GM19351 (cell line): ENCODE measurements around the gene SPANXN4.
A peak's percentile ranks its signal among the peaks of the same experiment; 100 is the strongest.

Source experiments
- ATAC-seq: cut with Tn5 transposase; IDR thresholded peaks from one replicate; pipeline ENCODE4 v1.9.1; 2021; ENCODE audit warnings: mild to moderate bottlenecking, moderate library complexity; ENCODE audit not compliant: unreplicated experiment

Gene SPANXN4, protein sequence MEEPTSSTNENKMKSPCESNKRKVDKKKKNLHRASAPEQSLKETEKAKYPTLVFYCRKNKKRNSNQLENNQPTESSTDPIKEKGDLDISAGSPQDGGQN

DNA sequence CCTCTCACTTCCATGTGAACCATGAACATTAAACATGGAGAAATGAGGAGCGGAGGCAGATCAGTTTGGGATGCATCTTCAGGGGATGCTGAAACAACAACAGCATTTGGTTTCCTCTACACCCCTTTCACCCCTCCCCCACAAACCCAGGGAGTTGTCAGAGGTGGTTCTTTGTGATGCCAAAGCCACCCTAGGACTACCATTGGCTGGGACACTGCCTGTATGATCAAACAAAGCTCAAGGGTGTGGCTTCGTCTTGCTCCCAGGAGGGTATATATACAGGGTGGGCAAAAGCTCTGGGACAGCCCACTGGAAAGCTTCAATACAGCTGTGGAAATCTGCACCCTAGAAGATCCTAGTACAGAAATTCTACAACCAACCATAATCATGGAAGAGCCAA lies at the start of gene SPANXN4:
Gene SPANXN4 (plus strand): TSS at position 301 of the 400 bp plus-strand sequence. CDS start 87 bp downstream, at position 388.
- ATAC-seq, result no peak

DNA sequence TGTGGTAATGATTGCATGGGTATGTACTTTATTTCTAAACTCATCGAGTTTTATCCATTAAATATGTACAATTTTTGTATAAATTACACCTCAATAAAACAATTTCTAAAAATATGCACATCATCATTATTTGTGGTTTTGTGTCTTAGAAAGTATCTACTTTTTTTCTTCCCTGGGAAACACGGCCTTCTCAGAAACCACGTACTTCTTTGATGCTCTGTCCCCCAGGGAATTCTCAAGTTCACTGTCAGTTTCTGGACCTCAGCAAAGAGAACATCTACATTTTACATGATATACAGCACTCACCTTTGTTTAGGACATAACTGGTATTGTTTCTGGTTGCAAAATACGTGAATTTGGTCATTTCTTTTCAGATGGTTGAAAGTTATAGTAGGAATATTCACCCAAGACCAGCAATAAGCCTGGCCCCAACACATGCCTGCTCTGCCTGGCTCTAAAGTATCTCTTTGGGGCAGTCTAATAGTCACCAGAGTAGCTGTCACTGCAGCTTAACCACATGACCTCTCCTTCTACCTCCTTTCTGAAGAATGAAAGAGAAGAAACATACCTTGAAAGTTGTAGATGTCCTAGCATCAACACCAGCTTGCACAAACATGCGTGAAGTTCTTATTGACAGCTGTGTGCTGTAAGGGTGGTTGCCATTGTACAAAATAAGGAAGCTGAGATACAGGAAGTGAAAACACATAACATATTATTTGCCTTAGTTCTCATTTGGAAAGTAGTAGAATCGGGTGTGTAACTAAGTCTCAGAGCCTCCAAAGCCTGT lies 48.4 kb upstream of the SPANXN4 start:
- peak; percentile 82 for ATAC-seq

DNA sequence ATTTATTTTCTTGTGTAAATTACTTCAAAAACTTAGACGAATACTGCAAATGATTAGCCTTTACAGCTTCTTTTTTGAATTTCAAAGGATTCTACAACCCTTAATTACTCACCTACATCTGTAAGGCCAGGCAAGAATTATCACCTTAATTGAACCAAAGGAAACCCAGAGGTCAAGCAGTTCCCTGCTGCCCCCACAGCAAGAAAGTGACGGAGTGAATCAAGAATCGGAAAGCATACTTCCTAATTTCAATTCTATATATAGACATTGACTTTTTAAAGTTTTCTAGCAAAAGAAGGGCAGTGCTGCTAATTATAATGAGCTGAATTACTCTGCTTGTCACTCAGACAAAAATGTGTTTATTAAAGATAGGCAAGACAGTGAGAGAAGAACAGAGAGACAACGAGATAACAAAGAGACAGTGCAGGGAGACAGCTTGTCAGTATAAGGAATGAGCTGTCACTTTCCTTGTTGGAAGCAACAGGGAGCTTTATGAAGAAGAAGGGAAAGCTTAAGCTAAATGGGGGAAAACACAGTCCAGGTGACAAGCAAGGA lies 47.5 kb upstream of the SPANXN4 start:
- peak; percentile 44 for ATAC-seq

- no peak for ATAC-seq
Observed at GRCh38 chrX:142982679-142983078, 43.0 kb upstream of the SPANXN4 start.

- no peak for ATAC-seq
Observed at GRCh38 chrX:142994988-142995387, 30.7 kb upstream of the SPANXN4 start.

DNA sequence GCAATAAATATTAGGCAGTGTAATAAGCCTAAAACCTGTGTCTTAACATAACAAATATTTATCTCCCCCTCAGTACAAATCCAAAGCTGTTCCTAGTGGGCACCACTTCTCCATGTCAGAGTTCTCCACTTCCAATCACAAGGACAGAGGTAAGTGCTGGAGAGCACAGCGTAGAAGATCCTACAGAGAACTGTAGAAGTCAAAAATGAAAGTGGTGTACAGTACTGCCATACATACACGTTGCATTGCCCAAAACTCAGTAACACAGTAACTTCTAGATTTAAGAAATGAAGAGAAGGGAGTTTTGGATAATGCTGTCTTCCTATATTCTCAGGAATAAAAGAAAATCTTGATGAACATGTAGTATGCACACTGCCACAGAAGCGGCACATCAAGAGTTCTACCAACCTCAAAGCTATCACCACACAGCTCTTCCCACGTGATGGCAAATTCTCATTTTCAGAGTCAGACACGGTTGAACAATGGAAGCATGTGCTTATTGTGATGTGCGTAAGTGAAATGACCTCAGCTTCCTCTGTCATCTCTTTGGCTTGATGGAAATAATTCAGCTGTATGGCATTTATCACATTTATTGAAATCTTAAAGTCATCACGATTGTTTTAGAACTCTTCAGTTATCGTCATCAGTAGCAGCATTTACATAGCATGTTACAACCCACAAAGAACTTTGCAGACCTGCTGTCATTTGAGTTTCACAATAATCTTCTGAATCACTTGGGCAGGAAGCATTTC lies 27.1 kb upstream of the SPANXN4 start:
- no peak for ATAC-seq

DNA sequence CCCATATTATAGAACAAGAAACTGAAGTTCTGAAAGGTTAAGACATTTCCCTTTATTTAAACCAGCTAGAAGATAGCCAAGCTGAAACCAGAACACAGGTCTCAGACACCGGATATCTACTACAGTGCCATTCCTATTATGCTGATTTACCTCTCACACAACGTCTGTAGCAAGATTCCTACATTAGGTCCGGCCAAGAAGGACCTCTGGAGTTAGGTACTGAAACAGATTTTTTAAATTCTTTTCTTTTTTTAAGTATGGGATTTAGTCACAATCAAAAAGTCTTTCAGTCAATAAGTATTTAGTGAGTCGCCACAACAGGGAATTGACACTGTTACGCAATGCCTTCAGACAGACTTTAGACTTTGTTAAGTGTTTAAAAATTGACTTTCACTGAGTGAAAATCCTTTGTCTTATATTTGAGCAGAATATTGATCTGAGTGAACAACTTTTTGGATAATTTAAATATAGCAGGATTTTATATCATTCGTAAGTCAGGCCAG lies 26.5 kb upstream of the SPANXN4 start:
- no peak for ATAC-seq

DNA sequence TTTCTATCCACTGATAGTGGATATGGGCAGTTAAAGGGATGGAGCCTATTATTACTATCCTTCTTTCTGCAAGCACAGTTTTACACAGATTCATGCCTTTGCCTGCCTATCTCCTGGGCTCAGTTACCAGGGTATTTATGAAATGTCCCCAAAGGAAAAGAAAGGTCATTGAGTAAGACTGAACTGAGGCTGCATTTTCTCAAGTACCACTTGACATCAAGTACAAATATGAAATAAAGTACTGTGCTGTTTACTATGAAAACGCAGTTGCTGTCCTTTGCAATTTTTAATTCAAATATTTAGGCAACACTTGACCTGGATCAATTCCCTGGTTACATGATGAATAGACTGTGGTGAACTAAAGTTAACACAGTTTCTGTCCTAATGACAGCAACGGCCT lies 23.5 kb upstream of the SPANXN4 start:
- no peak for ATAC-seq

- no peak for ATAC-seq
Observed at GRCh38 chrX:143017272-143017671, 8.5 kb upstream of the SPANXN4 start.

GRCh38 chrX:143027275-143027674 lies 1.5 kb downstream of the SPANXN4 start:
- ATAC-seq, result no peak

GRCh38 chrX:143047511-143047910 lies 21.8 kb downstream of the SPANXN4 start:
- no peak for ATAC-seq

GRCh38 chrX:143058120-143058519 lies 32.4 kb downstream of the SPANXN4 start:
- no peak for ATAC-seq

GRCh38 chrX:143081231-143081630 lies 55.5 kb downstream of the SPANXN4 start:
- peak; percentile 80 for ATAC-seq

GRCh38 chrX:143082537-143082936 lies 56.8 kb downstream of the SPANXN4 start:
- ATAC-seq, result no peak
